Measurements from ENCODE around the gene FOXC1. TPM values are rescaled to one million over a fixed set of nuclear protein-coding genes. Genes with fewer than 3 reads are reported as not detected.

FOXC1 gene
- total RNA-seq, 1 donor from 2014 or later = 2.3 TPM

GRCh38 chr6:1612299-1612973 lies 2.7 kb downstream of the FOXC1 start:
- intact Hi-C loops (cut with DNase I) = no loop called here
- ATAC-seq (no peak), DNase-seq (no peak)
- peaks cover 84% of the 10 kb centered on the region for H3K27me3 ChIP-seq (ENCODE audit: low read depth)
- no peaks in the 10 kb centered on the region for H3K9me3 ChIP-seq
- no peak for TF ChIP-seq CTCF (IDR thresholded peaks at IDR 0.05)
- peaks cover 35% of the 10 kb centered on the region for H3K4me1 ChIP-seq
- no peaks in the 10 kb centered on the region for H3K36me3 ChIP-seq
- H3K4me3 ChIP-seq = peak overlapping the region; percentile 54
- no peak overlapping the region for H3K27ac ChIP-seq

- H3K4me1 ChIP-seq = peaks cover 30% of the 10 kb centered on the region
- TF ChIP-seq CTCF (IDR thresholded peaks at IDR 0.05) = no peak
- no peaks in the 10 kb centered on the region for H3K36me3 ChIP-seq
- H3K4me3 ChIP-seq = peak overlapping the region; percentile 54
- peaks cover 84% of the 10 kb centered on the region for H3K27me3 ChIP-seq (ENCODE audit: low read depth)
- intact Hi-C loops (cut with DNase I) = no loop called here
- ATAC-seq = no peak
- H3K27ac ChIP-seq = no peak overlapping the region
- DNase-seq = no peak
- H3K9me3 ChIP-seq = no peaks in the 10 kb centered on the region
These were observed 3.2 kb downstream of the FOXC1 start for GRCh38 chr6:1612974-1613306.

- Histone ChIP-seq H3K4me3 (peak overlapping the region; percentile 54), H3K27me3 (ENCODE audit: low read depth) (peaks cover 84% of the 10 kb centered on the region), H3K9me3 (no peaks in the 10 kb centered on the region), H3K36me3 (no peaks in the 10 kb centered on the region), H3K4me1 (peaks cover 26% of the 10 kb centered on the region), H3K27ac (no peak overlapping the region)
- ATAC-seq (no peak), DNase-seq (no peak)
- intact Hi-C loops (cut with DNase I) = no loop called here
- TF ChIP-seq CTCF (IDR thresholded peaks at IDR 0.05) = no peak
These were observed 3.6 kb downstream of the FOXC1 start for GRCh38 chr6:1613346-1613687.

GRCh38 chr6:1613688-1614447 lies 4.2 kb downstream of the FOXC1 start:
- no peak for TF ChIP-seq CTCF (IDR thresholded peaks at IDR 0.05)
- no peak overlapping the region for H3K27ac ChIP-seq
- DNase-seq (no peak), ATAC-seq (no peak)
- H3K4me3 ChIP-seq = peak overlapping the region; percentile 34
- H3K4me1 ChIP-seq = peaks cover 21% of the 10 kb centered on the region
- peaks cover 84% of the 10 kb centered on the region for H3K27me3 ChIP-seq (ENCODE audit: low read depth)
- H3K9me3 ChIP-seq = no peaks in the 10 kb centered on the region
- intact Hi-C loops (cut with DNase I) = no loop called here
- no peaks in the 10 kb centered on the region for H3K36me3 ChIP-seq

GRCh38 chr6:1614448-1615150 lies 4.9 kb downstream of the FOXC1 start:
- H3K36me3 ChIP-seq = no peaks in the 10 kb centered on the region
- peak overlapping the region; percentile 34 for H3K4me3 ChIP-seq
- peaks cover 87% of the 10 kb centered on the region for H3K27me3 ChIP-seq (ENCODE audit: low read depth)
- intact Hi-C loops (cut with DNase I) = no loop called here
- peaks cover 20% of the 10 kb centered on the region for H3K4me1 ChIP-seq
- DNase-seq (no peak), ATAC-seq (peak; percentile 15 to 27)
- no peaks in the 10 kb centered on the region for H3K9me3 ChIP-seq
- H3K27ac ChIP-seq = no peak overlapping the region
- TF ChIP-seq CTCF (IDR thresholded peaks at IDR 0.05) = no peak

Data from lower lobe of right lung (tissue), 2 donors.